ENCODE measurements around the gene CFAP46. TPM values are rescaled to one million over a fixed set of nuclear protein-coding genes. Genes with fewer than 3 reads are reported as not detected.

Gene CFAP46
- total RNA-seq, 1 donor from 2014 or later: 1.3 TPM

DNA sequence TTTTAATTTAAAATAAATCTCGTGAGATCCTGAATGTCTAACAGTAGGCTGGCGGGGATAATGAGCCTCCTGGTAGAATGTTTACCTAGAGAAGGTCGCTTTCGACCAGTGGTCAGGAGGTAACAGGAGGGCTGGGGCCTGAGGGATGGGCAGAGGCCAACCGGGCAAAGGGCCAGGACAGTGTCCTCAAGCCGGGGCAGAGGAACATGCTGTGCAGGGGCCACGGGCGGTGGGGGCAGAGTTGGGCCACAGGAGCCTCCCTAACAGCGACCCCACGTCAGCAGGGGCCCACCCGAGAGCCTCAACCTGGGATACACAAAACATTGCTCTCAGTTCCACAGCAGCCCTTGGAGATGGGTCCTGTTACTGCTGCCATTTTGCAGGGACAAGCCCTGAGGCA is 14.5 kb downstream of the CFAP46 start:
- H3K27ac Mint-ChIP-seq (ENCODE audit: unreplicated experiment): no peak overlapping the region
- peaks cover 5% of the 10 kb centered on the region for H3K36me3 Mint-ChIP-seq (ENCODE audit: low read depth, unreplicated experiment)
- H4K20me1 ChIP-seq (ENCODE audit: insufficient read depth, low read length): no peaks in the 10 kb centered on the region
- no peak overlapping the region for H3K4me3 ChIP-seq (ENCODE audit: insufficient read depth, low read depth, low read length)
- peaks cover 2% of the 10 kb centered on the region for H3K4me1 Mint-ChIP-seq (ENCODE audit: low read depth, unreplicated experiment)
- no peaks in the 10 kb centered on the region for H3K9me3 Mint-ChIP-seq (ENCODE audit: unreplicated experiment)
- FAIRE-seq: no peak
- no peak overlapping the region for H3K27ac ChIP-seq (ENCODE audit: low read depth, low read length)
- peaks cover 9% of the 10 kb centered on the region for H3K27me3 Mint-ChIP-seq (ENCODE audit: low read depth, unreplicated experiment)
- H3K4me1 ChIP-seq (ENCODE audit: insufficient read depth, low read length): no peaks in the 10 kb centered on the region
- no peaks in the 10 kb centered on the region for H3K27me3 ChIP-seq (ENCODE audit: insufficient read depth, low read length)
- no peak overlapping the region for H3K9ac ChIP-seq (ENCODE audit: low read length)
- TF ChIP-seq EZH2 (IDR thresholded peaks at IDR 0.05; ENCODE audit: insufficient read depth, low read length): no peak
- TF ChIP-seq, protein P1, sequence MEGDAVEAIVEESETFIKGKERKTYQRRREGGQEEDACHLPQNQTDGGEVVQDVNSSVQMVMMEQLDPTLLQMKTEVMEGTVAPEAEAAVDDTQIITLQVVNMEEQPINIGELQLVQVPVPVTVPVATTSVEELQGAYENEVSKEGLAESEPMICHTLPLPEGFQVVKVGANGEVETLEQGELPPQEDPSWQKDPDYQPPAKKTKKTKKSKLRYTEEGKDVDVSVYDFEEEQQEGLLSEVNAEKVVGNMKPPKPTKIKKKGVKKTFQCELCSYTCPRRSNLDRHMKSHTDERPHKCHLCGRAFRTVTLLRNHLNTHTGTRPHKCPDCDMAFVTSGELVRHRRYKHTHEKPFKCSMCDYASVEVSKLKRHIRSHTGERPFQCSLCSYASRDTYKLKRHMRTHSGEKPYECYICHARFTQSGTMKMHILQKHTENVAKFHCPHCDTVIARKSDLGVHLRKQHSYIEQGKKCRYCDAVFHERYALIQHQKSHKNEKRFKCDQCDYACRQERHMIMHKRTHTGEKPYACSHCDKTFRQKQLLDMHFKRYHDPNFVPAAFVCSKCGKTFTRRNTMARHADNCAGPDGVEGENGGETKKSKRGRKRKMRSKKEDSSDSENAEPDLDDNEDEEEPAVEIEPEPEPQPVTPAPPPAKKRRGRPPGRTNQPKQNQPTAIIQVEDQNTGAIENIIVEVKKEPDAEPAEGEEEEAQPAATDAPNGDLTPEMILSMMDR (IDR thresholded peaks at IDR 0.05; ENCODE audit: insufficient read depth, low read depth, low read length): no peak
- H2AFZ ChIP-seq (ENCODE audit: low read depth, low read length): no peak overlapping the region
- H3K4me3 Mint-ChIP-seq (ENCODE audit: unreplicated experiment): no peak overlapping the region
- no peak overlapping the region for H3K4me2 ChIP-seq (ENCODE audit: low read length)
- H3K36me3 ChIP-seq (ENCODE audit: insufficient read depth, low read length): no peaks in the 10 kb centered on the region
- no peaks in the 10 kb centered on the region for H3K79me2 ChIP-seq (ENCODE audit: insufficient read depth, low read length)
- no peaks in the 10 kb centered on the region for H3K9me3 ChIP-seq (ENCODE audit: insufficient read depth, low read depth, low read length)
- DNase-seq (ENCODE audit: low read depth): no peak

DNA sequence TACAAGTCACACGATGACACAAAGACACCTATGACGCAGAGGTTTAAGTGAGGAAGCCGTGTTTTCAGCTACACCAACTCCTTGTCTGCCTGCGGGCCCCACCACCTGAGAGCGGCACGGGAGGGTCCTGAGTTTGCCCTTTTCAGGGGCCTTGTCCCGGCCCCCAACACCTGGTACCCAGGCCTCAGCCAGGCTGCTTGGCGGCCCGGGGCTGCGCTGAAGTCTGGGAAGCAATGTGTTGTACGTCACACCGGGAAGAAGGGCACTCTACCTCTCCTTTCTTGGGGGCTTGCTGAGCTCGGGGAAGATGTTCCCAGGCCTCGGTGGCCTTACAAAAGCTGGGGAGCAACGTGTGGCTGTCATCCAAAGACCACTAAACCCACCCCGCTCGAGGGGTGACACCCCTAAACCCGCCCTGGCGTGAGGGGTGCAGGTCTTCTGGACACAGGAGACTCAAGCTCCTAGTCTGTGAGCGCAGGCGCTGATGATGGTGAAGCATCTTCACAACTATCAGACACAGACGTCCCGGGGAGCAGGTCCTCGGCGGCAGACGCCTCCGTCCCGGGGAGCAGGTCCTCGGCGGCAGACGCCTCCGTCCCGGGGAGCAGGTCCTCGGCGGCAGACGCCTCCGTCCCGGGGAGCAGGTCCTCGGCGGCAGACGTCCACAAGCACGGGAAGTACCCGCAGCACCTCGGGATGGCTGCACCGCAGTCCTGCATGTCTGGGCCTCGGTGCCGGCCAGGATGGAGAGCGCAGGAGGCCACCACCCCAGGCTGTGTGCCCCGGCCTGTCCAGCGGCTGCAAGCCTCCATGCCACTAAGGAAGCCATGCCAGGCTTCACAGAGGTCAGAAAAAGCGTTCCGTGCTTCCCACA is 15.4 kb downstream of the CFAP46 start:
- no peaks in the 10 kb centered on the region for H3K4me1 ChIP-seq (ENCODE audit: insufficient read depth, low read length)
- H4K20me1 ChIP-seq (ENCODE audit: insufficient read depth, low read length): no peaks in the 10 kb centered on the region
- TF ChIP-seq EZH2 (IDR thresholded peaks at IDR 0.05; ENCODE audit: insufficient read depth, low read length): no peak
- TF ChIP-seq, protein P1 (IDR thresholded peaks at IDR 0.05; ENCODE audit: insufficient read depth, low read depth, low read length): no peak
- H3K36me3 ChIP-seq (ENCODE audit: insufficient read depth, low read length): no peaks in the 10 kb centered on the region
- no peak overlapping the region for H3K4me2 ChIP-seq (ENCODE audit: low read length)
- H3K27me3 ChIP-seq (ENCODE audit: insufficient read depth, low read length): no peaks in the 10 kb centered on the region
- FAIRE-seq: no peak
- H2AFZ ChIP-seq (ENCODE audit: low read depth, low read length): no peak overlapping the region
- DNase-seq (ENCODE audit: low read depth): no peak
- no peaks in the 10 kb centered on the region for H3K79me2 ChIP-seq (ENCODE audit: insufficient read depth, low read length)
- no peaks in the 10 kb centered on the region for H3K9me3 ChIP-seq (ENCODE audit: insufficient read depth, low read depth, low read length)
- no peak overlapping the region for H3K27ac Mint-ChIP-seq (ENCODE audit: unreplicated experiment)
- peaks cover 2% of the 10 kb centered on the region for H3K4me1 Mint-ChIP-seq (ENCODE audit: low read depth, unreplicated experiment)
- no peak overlapping the region for H3K4me3 Mint-ChIP-seq (ENCODE audit: unreplicated experiment)
- peaks cover 5% of the 10 kb centered on the region for H3K36me3 Mint-ChIP-seq (ENCODE audit: low read depth, unreplicated experiment)
- no peak overlapping the region for H3K9ac ChIP-seq (ENCODE audit: low read length)
- no peaks in the 10 kb centered on the region for H3K9me3 Mint-ChIP-seq (ENCODE audit: unreplicated experiment)
- H3K4me3 ChIP-seq (ENCODE audit: insufficient read depth, low read depth, low read length): no peak overlapping the region
- H3K27ac ChIP-seq (ENCODE audit: low read depth, low read length): no peak overlapping the region
- H3K27me3 Mint-ChIP-seq (ENCODE audit: low read depth, unreplicated experiment): peaks cover 9% of the 10 kb centered on the region

DNA sequence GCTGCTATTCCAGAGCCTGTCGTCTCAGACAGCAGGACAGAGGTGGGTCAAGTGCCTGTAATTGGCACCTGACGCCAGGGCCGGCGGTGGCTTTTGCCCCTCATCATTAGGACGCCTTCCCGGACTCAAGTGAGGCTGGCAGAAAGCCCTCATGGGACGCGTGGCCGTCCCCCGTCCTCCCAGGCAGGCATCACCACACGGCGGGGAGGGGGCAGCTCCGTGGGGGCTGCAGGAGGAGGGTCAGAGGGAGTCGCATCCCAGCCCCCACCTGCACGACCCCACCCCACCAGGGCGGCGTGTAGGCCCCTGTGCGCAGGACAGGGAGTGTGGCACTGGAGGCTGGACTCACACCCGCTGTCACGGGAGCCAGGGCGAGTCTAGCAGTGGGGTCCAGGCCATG is 16.3 kb downstream of the CFAP46 start:
- peaks cover 9% of the 10 kb centered on the region for H3K27me3 Mint-ChIP-seq (ENCODE audit: low read depth, unreplicated experiment)
- H3K4me3 Mint-ChIP-seq (ENCODE audit: unreplicated experiment): no peak overlapping the region
- no peak overlapping the region for H3K27ac Mint-ChIP-seq (ENCODE audit: unreplicated experiment)
- no peaks in the 10 kb centered on the region for H3K9me3 ChIP-seq (ENCODE audit: insufficient read depth, low read depth, low read length)
- TF ChIP-seq EZH2 (IDR thresholded peaks at IDR 0.05; ENCODE audit: insufficient read depth, low read length): no peak
- TF ChIP-seq, protein P1 (IDR thresholded peaks at IDR 0.05; ENCODE audit: insufficient read depth, low read depth, low read length): no peak
- no peaks in the 10 kb centered on the region for H3K4me1 ChIP-seq (ENCODE audit: insufficient read depth, low read length)
- H3K79me2 ChIP-seq (ENCODE audit: insufficient read depth, low read length): no peaks in the 10 kb centered on the region
- DNase-seq (ENCODE audit: low read depth) (no peak), FAIRE-seq (no peak)
- H3K36me3 ChIP-seq (ENCODE audit: insufficient read depth, low read length): no peaks in the 10 kb centered on the region
- H3K4me3 ChIP-seq (ENCODE audit: insufficient read depth, low read depth, low read length): no peak overlapping the region
- no peak overlapping the region for H3K4me2 ChIP-seq (ENCODE audit: low read length)
- no peaks in the 10 kb centered on the region for H3K9me3 Mint-ChIP-seq (ENCODE audit: unreplicated experiment)
- H3K27me3 ChIP-seq (ENCODE audit: insufficient read depth, low read length): no peaks in the 10 kb centered on the region
- no peak overlapping the region for H3K9ac ChIP-seq (ENCODE audit: low read length)
- H3K36me3 Mint-ChIP-seq (ENCODE audit: low read depth, unreplicated experiment): peaks cover 5% of the 10 kb centered on the region
- H3K27ac ChIP-seq (ENCODE audit: low read depth, low read length): no peak overlapping the region
- peaks cover 2% of the 10 kb centered on the region for H3K4me1 Mint-ChIP-seq (ENCODE audit: low read depth, unreplicated experiment)
- H2AFZ ChIP-seq (ENCODE audit: low read depth, low read length): no peak overlapping the region
- H4K20me1 ChIP-seq (ENCODE audit: insufficient read depth, low read length): no peaks in the 10 kb centered on the region

All from astrocyte (in vitro differentiated cells and primary cell).